Large intestine (tissue), 3 donors: ENCODE measurements around the gene ABCC8. TPM values are rescaled to one million over a fixed set of nuclear protein-coding genes. Genes with fewer than 3 reads are reported as not detected.

Experiments used
- DNase-seq, 2 donors: peaks; one replicate each; pipeline versions ENCODE4 v3.0.0 to v3.0.0-alpha.2; 2013
- H3K27ac ChIP-seq: one replicate; pipeline ENCODE4 v1.5.1; 2013; ENCODE audit warnings: low read length
- H3K27me3 ChIP-seq: 2 replicates; pipeline ENCODE4 v1.6.1; 2013; ENCODE audit warnings: low read length; ENCODE audit not compliant: control insufficient read depth, insufficient read depth
- H3K36me3 ChIP-seq: 2 replicates; pipeline ENCODE4 v1.6.1; 2013; ENCODE audit warnings: low read length; ENCODE audit not compliant: control insufficient read depth, insufficient read depth
- H3K4me1 ChIP-seq: one replicate; pipeline ENCODE4 v1.6.1; 2013; ENCODE audit warnings: low read length; ENCODE audit not compliant: control insufficient read depth, insufficient read depth
- H3K4me3 ChIP-seq: one replicate; pipeline ENCODE4 v1.5.1; 2013; ENCODE audit warnings: low read length
- H3K9me3 ChIP-seq: one replicate; pipeline ENCODE4 v1.6.1; 2013; ENCODE audit warnings: mild to moderate bottlenecking, low read depth, low read length, moderate library complexity; ENCODE audit not compliant: control insufficient read depth
- WGBS: methylation state at CpG from one replicate; pipeline ENCODE4 v1.1.5; 2013; ENCODE audit warnings: low lambda C conversion rate; ENCODE audit not compliant: insufficient coverage; 5-methylcytosine and 5-hydroxymethylcytosine counted together
- polyA plus RNA-seq: library from polyadenylated mRNA; unstranded; fragments of 120-200 nt; gene quantifications from one replicate; pipeline ENCODE4 v1.2.1, GENCODE V29; 2013

The ABCC8 gene
- polyA plus RNA-seq, 1 donor, result 23.5 TPM

- Histone ChIP-seq H3K36me3 (no peaks in the 10 kb centered on the region), H3K9me3 (no peaks in the 10 kb centered on the region), H3K4me1 (peaks cover under 1% of the 10 kb centered on the region), H3K4me3 (no peak overlapping the region), H3K27me3 (no peaks in the 10 kb centered on the region), H3K27ac (no peak overlapping the region)
- no CpG with 5 or more reads among the region's 19 CpGs for WGBS
- DNase-seq, result no peak
These were observed 76.4 kb downstream of the ABCC8 start for GRCh38 chr11:17400048-17400775.

GRCh38 chr11:17399236-17399635 lies 77.4 kb downstream of the ABCC8 start:
- Histone ChIP-seq H3K36me3 (no peaks in the 10 kb centered on the region), H3K27ac (no peak overlapping the region), H3K27me3 (no peaks in the 10 kb centered on the region), H3K9me3 (no peaks in the 10 kb centered on the region), H3K4me3 (no peak overlapping the region), H3K4me1 (no peaks in the 10 kb centered on the region)
- DNase-seq, result no peak

- no peaks in the 10 kb centered on the region for H3K9me3 ChIP-seq
- no peak overlapping the region for H3K27ac ChIP-seq
- WGBS, result no CpG with 5 or more reads among the region's 14 CpGs
- no peaks in the 10 kb centered on the region for H3K4me1 ChIP-seq
- DNase-seq, result no peak
- H3K36me3 ChIP-seq, result no peaks in the 10 kb centered on the region
- H3K27me3 ChIP-seq, result no peaks in the 10 kb centered on the region
- no peak overlapping the region for H3K4me3 ChIP-seq
These were observed 79.2 kb downstream of the ABCC8 start for GRCh38 chr11:17397311-17398002.

DNA sequence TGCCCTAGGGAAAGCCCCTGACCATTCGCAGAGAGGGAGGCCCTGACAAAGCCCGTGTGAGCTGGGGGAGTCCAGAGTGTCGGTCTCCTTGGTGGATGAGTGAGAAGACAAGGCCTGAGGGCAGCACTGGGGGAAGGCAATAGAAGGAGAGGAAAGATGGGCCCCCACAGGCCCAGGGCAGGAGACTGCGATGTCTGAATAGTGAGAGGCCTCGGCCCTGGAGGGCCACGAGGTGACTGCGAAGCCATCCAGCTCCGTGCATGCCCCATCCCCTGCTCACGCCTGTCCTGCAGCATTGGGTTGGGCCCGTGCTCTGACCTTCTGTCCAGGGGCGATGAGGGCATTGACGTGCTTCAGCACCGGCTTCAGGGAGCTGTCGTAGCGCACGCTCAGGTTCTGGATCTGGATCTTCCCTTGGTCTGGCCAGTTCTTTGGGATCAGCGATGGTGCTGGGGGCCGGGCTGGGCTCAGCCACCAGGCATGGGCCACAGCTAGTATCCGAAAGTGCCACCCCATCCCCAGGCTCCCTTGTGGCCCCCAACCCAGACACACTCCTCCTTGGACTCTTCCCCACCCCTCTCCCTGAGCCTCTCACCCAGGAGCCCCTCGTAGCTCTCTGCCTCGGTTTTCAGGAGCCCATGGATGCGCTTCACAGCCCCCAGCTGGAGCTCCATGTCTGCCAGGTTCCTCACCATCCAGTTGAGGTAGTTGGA lies 79.9 kb downstream of the ABCC8 start:
- WGBS, result no CpG with 5 or more reads among the region's 22 CpGs
- Histone ChIP-seq H3K4me3 (no peak overlapping the region), H3K27me3 (no peaks in the 10 kb centered on the region), H3K4me1 (no peaks in the 10 kb centered on the region), H3K27ac (no peak overlapping the region), H3K36me3 (no peaks in the 10 kb centered on the region), H3K9me3 (no peaks in the 10 kb centered on the region)
- no peak for DNase-seq

DNA sequence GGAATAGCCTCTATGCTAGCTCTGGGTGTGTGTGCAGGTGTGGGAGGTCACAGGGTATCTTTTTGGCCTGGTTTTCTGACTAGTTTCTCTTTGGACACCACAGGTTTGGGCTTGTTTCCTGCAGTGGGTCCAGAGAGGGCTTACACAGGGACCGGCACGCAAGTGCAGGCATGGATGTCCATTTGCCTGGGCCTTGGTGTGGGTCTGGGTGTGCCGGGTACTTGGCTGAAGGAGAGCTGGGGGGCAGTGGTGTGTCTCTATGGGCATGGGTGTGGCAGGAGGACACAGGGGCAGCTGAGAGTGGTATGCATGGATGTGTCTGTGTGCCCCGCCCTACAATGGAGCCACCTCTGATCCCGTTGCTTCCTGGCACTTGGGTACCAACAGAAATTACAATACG lies 80.7 kb downstream of the ABCC8 start:
- H3K9me3 ChIP-seq, result no peaks in the 10 kb centered on the region
- H3K27me3 ChIP-seq, result no peaks in the 10 kb centered on the region
- H3K27ac ChIP-seq, result no peak overlapping the region
- H3K36me3 ChIP-seq, result no peaks in the 10 kb centered on the region
- WGBS, result 100% methylated on average over 1 of the region's 6 CpGs
- no peaks in the 10 kb centered on the region for H3K4me1 ChIP-seq
- no peak overlapping the region for H3K4me3 ChIP-seq
- no peak for DNase-seq

GRCh38 chr11:17395554-17395961 lies 81.1 kb downstream of the ABCC8 start:
- WGBS, result no CpG with 5 or more reads among the region's 20 CpGs
- no peak overlapping the region for H3K4me3 ChIP-seq

GRCh38 chr11:17394743-17395390 lies 81.8 kb downstream of the ABCC8 start:
- H3K4me3 ChIP-seq, result no peak overlapping the region
- peaks cover 1% of the 10 kb centered on the region for H3K27me3 ChIP-seq
- no peaks in the 10 kb centered on the region for H3K4me1 ChIP-seq
- no peak for DNase-seq
- H3K27ac ChIP-seq, result no peak overlapping the region
- H3K9me3 ChIP-seq, result no peaks in the 10 kb centered on the region
- WGBS, result no CpG with 5 or more reads among the region's 10 CpGs
- H3K36me3 ChIP-seq, result no peaks in the 10 kb centered on the region

More at GRCh38 chr11:17395554-17395961, 81.1 kb downstream of the ABCC8 start:
- Histone ChIP-seq H3K4me1 (no peaks in the 10 kb centered on the region), H3K36me3 (no peaks in the 10 kb centered on the region), H3K27ac (no peak overlapping the region), H3K9me3 (no peaks in the 10 kb centered on the region), H3K27me3 (no peaks in the 10 kb centered on the region)
- DNase-seq, result no peak

DNA sequence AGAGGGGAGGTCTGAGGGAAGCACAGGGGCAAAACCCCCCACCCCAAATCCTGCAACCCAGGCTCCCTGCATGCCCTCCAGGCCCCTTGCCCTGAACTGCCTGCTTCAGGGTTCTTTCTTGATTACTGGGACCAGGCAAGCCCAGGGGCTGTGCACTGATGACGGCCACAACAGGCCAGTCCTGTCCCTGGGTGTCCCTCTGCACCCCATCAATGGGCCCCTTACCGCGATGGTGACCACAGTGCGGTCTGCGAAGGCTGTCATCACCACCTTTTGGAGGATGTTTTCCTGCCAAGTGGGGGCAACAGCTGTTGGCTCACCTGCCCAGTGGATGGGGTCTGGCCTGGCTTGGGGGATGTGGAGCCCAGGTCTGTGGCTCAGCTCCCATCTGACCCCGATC lies 83.2 kb downstream of the ABCC8 start:
- Histone ChIP-seq H3K36me3 (no peaks in the 10 kb centered on the region), H3K4me1 (no peaks in the 10 kb centered on the region)

GRCh38 chr11:17392872-17393271 lies 83.8 kb downstream of the ABCC8 start:
- H3K27ac ChIP-seq, result no peak overlapping the region
- no peaks in the 10 kb centered on the region for H3K9me3 ChIP-seq
- DNase-seq, result no peak
- H3K4me1 ChIP-seq, result no peaks in the 10 kb centered on the region
- H3K4me3 ChIP-seq, result no peak overlapping the region
- WGBS, result no CpG with 5 or more reads among the region's 14 CpGs
- peaks cover 2% of the 10 kb centered on the region for H3K27me3 ChIP-seq
- no peaks in the 10 kb centered on the region for H3K36me3 ChIP-seq

More for the DNA sequence above, 83.2 kb downstream of the ABCC8 start:
- no peak overlapping the region for H3K27ac ChIP-seq
- peaks cover 2% of the 10 kb centered on the region for H3K27me3 ChIP-seq
- H3K9me3 ChIP-seq, result no peaks in the 10 kb centered on the region
- no peak overlapping the region for H3K4me3 ChIP-seq
- DNase-seq, result no peak
- no CpG with 5 or more reads among the region's 6 CpGs for WGBS
